ENCODE measurements around the gene IRF1.

- TF ChIP-seq CTCF (IDR thresholded peaks at IDR 0.05) (no peak), POLR2A (IDR thresholded peaks at IDR 0.05) (no peak)
Measured at GRCh38 chr5:132459031-132459982, 31.3 kb downstream of the IRF1 start.

Measured in esophagus squamous epithelium (tissue), 4 donors.